Panc1 (cell line): ENCODE data around the gene HACD3. TPM values are rescaled to one million over a fixed set of nuclear protein-coding genes. Genes with fewer than 3 reads are reported as not detected.

Experiments used
- ATAC-seq: fragments of 200-7000 bp; cut with Tn5 transposase; 2 replicates; pipeline ENCODE4 v1.9.1; 2020; ENCODE audit warnings: mild to moderate bottlenecking, moderate library complexity
- BruUV-seq: library from RNA; stranded (reverse); fragments of 400-500 nt; replicated peaks from 2 replicates; lab custom pipeline; 2021; lab: Mats Ljungman, UMichigan
- CTCF ChIA-PET: fragments of 300-600 bp; sonication (Branson Sonifier 250); formaldehyde crosslinking; loops from one replicate; lab custom pipeline; 2022; ENCODE audit warnings: antibody characterized with exemption; lab: Charles Lee
- POLR2A ChIA-PET: fragments of 300-600 bp; sonication (Branson Sonifier 250); formaldehyde crosslinking; loops from one replicate; lab custom pipeline; 2022; ENCODE audit warnings: antibody characterized with exemption; lab: Charles Lee
- DNase-seq: peaks from one replicate; pipeline ENCODE4 v3.0.0-alpha.2; 2010; ENCODE audit warnings: low read depth, low spot score
- H3K27ac ChIP-seq: 2 replicates; pipeline ENCODE4 v1.5.1; 2011; ENCODE audit warnings: mild to moderate bottlenecking, low read length, inconsistent platforms
- H3K27me3 ChIP-seq: fragments of 200-500 bp; sonication (Bioruptor generic); 2 replicates; pipeline ENCODE4 v1.6.0; 2014; ENCODE audit warnings: low read length, inconsistent platforms; ENCODE audit not compliant: control insufficient read depth, insufficient read depth
- H3K36me3 ChIP-seq: fragments of 200-500 bp; sonication (Bioruptor generic); 2 replicates; pipeline ENCODE4 v1.5.1; 2014; ENCODE audit warnings: inconsistent platforms, mild to moderate bottlenecking, low read length, moderate library complexity; ENCODE audit not compliant: control insufficient read depth, insufficient read depth
- H3K4me1 ChIP-seq: 2 replicates; pipeline ENCODE4 v1.5.1; 2011; ENCODE audit warnings: inconsistent platforms, mild to moderate bottlenecking, low read length, moderate library complexity; ENCODE audit not compliant: control insufficient read depth, insufficient read depth
- H3K4me3 ChIP-seq, 2 experiments: 2 replicates each; pipeline ENCODE4 v1.5.1; 2011 to 2012; ENCODE audit warnings: low read depth in 2 of 2, low read length in 2 of 2, mild to moderate bottlenecking in 2 of 2, inconsistent platforms in 1 of 2, moderate library complexity in 1 of 2
- H3K9me3 ChIP-seq: fragments of 200-500 bp; sonication (Bioruptor generic); 2 replicates; pipeline ENCODE4 v1.5.1; 2014; ENCODE audit warnings: low read depth, mild to moderate bottlenecking, inconsistent platforms, low read length, moderate library complexity; ENCODE audit not compliant: control insufficient read depth, insufficient read depth
- CTCF ChIP-seq: fragments of 450-650 bp; IDR thresholded peaks from 2 replicates; pipeline ENCODE4 v1.5.1; 2017; ENCODE audit warnings: mild to moderate bottlenecking
- POLR2AphosphoS5 ChIP-seq: IDR thresholded peaks from 2 replicates; pipeline ENCODE4 v1.6.1; 2012; ENCODE audit warnings: mild to moderate bottlenecking, low read depth, low read length, moderate library complexity
- REST ChIP-seq, 2 experiments: IDR thresholded peaks; 2 replicates each; pipeline ENCODE4 v1.6.1; 2011 to 2012; ENCODE audit warnings: low read depth in 2 of 2, control low read depth in 1 of 2, low read length in 1 of 2, mild to moderate bottlenecking in 1 of 2, moderate library complexity in 1 of 2; ENCODE audit not compliant: insufficient read depth in 1 of 2
- SIN3A ChIP-seq: IDR thresholded peaks from 2 replicates; pipeline ENCODE4 v1.6.1; 2012; ENCODE audit warnings: low read depth, mild to moderate bottlenecking, low read length, moderate library complexity, borderline replicate concordance; ENCODE audit not compliant: insufficient read depth
- TCF7L2 ChIP-seq: IDR thresholded peaks from 2 replicates; pipeline ENCODE4 v1.6.1; 2011; ENCODE audit warnings: mild to moderate bottlenecking, low read depth, low read length, inconsistent platforms
- in situ Hi-C: cut with HindIII; loops from 2 replicates; pipeline ENCODE4 v1.10.0; 2016; ENCODE audit warnings: low sequenced_read_pairs, low pct_unique_long_range_greater_than_20kb
- intact Hi-C: fragments of 100-400 bp; cut with micrococcal nuclease; formaldehyde crosslinking; loops from one replicate; pipeline ENCODE4 v1.10.0; 2022; ENCODE audit not compliant: unreplicated experiment
- total RNA-seq: library from RNA; stranded (reverse); gene quantifications from one replicate; pipeline ENCODE4 v1.2.1, GENCODE V29; 2021; ENCODE audit not compliant: unreplicated experiment

The HACD3 gene
- total RNA-seq, 1 experiment from 2014 or later: 83.2 TPM

- intact Hi-C loops: no loop called here
- POLR2A ChIA-PET: no interaction called here
These were observed 41.7 kb downstream of the HACD3 start for GRCh38 chr15:65571971-65572370.

DNA sequence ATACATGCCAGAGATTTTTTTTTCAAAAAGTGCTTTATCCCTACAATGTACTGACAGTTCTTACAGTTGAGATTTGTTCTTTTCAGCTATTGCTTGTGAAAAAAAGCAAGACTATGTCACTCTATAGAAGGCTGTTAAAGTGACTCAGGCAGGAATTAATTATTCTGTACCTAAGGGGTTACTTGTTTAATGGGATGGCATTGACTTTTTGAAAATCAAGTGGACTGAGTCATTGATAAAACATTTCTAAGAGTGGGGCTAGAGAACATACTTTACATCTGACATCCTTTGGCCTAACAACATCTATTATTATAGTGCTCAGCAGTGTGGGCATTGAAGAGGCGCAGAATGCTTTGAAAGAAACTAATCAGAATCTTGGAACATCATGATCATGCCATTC is 46.4 kb downstream of the HACD3 start:
- TF ChIP-seq CTCF: no peak
- no peak for TF ChIP-seq REST (IDR thresholded peaks at IDR 0.05; ENCODE audit: insufficient read depth in 1 of 2, low read depth in 2 of 2, low read length in 1 of 2)
- TF ChIP-seq TCF7L2: no peak
- TF ChIP-seq POLR2AphosphoS5: no peak
- TF ChIP-seq SIN3A: no peak
- BruUV-seq: no TSS peak
- no peak for DNase-seq
- ATAC-seq: peak; percentile 20; the same call in 1 of the 2 replicates
- no peaks in the 10 kb centered on the region for H3K27me3 ChIP-seq
- in situ Hi-C loops: no loop called here
- H3K36me3 ChIP-seq: peaks cover 14% of the 10 kb centered on the region; the same call in 1 of the 2 replicates
- H3K4me1 ChIP-seq: peaks cover 9% of the 10 kb centered on the region; the same call in 1 of the 2 replicates
- CTCF ChIA-PET: no interaction called here
- H3K9me3 ChIP-seq: no peaks in the 10 kb centered on the region
- H3K4me3 ChIP-seq: no peak overlapping the region
- intact Hi-C loops: no loop called here
- H3K27ac ChIP-seq: no peak overlapping the region
- POLR2A ChIA-PET: no interaction called here

More at GRCh38 chr15:65571971-65572370, 41.7 kb downstream of the HACD3 start:
- Histone ChIP-seq H3K4me3 (no peak overlapping the region), H3K27me3 (no peaks in the 10 kb centered on the region), H3K36me3 (peaks cover 19% of the 10 kb centered on the region; the same call in 1 of the 2 replicates), H3K4me1 (no peaks in the 10 kb centered on the region), H3K27ac (no peak overlapping the region), H3K9me3 (no peaks in the 10 kb centered on the region)
- CTCF ChIA-PET: no interaction called here
- DNase-seq (no peak), ATAC-seq (no peak)
- in situ Hi-C loops: no loop called here
- TF ChIP-seq POLR2AphosphoS5: no peak
- no TSS peak for BruUV-seq

DNA sequence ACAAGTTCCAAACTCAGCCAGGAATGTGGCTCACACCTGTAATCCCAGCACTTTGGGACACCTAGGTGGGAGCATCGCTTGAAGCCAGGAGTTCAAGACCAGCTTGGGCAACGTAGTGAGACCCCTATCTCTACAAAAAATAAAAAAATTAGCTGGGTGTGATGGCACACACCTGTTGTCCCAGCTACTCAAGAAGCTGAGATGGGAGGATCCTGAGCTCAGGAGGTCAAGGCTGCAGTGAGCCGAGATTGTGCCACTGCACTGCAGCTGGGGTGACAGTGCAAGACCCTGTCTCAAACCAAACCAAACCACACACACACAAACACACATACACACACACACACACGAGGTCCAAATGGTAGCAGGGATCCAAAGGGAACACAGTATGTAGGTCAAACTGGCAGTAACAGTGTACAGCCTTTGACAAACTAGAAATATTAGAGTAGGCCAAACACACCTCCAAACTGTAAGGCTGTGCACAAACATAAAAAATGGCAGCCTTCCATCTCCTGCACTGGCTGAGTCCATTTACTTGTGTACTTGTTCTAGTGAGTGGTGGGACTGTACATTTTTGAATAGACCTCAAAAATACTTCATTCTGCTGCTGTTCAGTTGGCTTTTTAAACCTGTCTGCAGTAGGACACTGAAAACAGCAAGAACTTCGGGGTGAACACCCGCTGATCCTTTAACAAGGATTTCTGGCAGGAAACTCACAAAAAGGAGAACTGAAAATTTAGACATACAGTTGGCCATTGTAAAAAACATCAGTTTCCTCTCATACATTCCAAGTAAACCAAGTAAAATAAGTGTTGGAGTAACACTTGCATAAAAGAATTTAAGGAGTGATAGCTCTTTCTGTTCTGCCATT is 47.1 kb downstream of the HACD3 start:
- H3K27ac ChIP-seq: no peak overlapping the region
- no peaks in the 10 kb centered on the region for H3K27me3 ChIP-seq
- POLR2A ChIA-PET: no interaction called here
- peaks cover 10% of the 10 kb centered on the region; the same call in 1 of the 2 replicates for H3K36me3 ChIP-seq
- DNase-seq (no peak), ATAC-seq (no peak)
- in situ Hi-C loops: no loop called here
- peaks cover 9% of the 10 kb centered on the region; the same call in 1 of the 2 replicates for H3K4me1 ChIP-seq
- no peaks in the 10 kb centered on the region for H3K9me3 ChIP-seq
- intact Hi-C loops: no loop called here
- CTCF ChIA-PET: no interaction called here
- no peak overlapping the region for H3K4me3 ChIP-seq
- TSS peak; percentile 93 for BruUV-seq
- no peak for TF ChIP-seq CTCF
- no peak for TF ChIP-seq POLR2AphosphoS5
- no peak for TF ChIP-seq REST (IDR thresholded peaks at IDR 0.05; ENCODE audit: insufficient read depth in 1 of 2, low read depth in 2 of 2, low read length in 1 of 2)
- TF ChIP-seq SIN3A: no peak
- no peak for TF ChIP-seq TCF7L2
